Fibroblast of lung (primary cell): ENCODE results near the gene UBQLN1.

Source experiments
- CTCF ChIP-seq, 2 donors: IDR thresholded peaks in 1 of 2; conservative IDR thresholded peaks in 1 of 2; 1 replicate in 1 of 2; 2 replicates in 1 of 2; pipeline ENCODE4 v1.5.1; 2011 to 2012; ENCODE audit warnings: low read length in 2 of 2, control low read depth in 1 of 2, inconsistent platforms in 1 of 2, low read depth in 1 of 2, mild to moderate bottlenecking in 1 of 2
- EZH2 ChIP-seq: IDR thresholded peaks from 2 replicates; pipeline ENCODE4 v1.5.1; 2012; ENCODE audit warnings: low read length, control low read depth, mild to moderate bottlenecking; ENCODE audit errors: missing control alignments

- no peak for TF ChIP-seq CTCF (conservative IDR thresholded peaks at IDR 0.05 in 1 of 2, IDR thresholded peaks at IDR 0.05 in 1 of 2; ENCODE audit: low read depth in 1 of 2, low read length in 2 of 2)
- TF ChIP-seq EZH2: no peak
Observed at GRCh38 chr9:83633676-83634075, 74.1 kb downstream of the UBQLN1 start.
